Upper lobe of left lung (tissue), 6 donors: Measurements from ENCODE around the gene CNOT4. TPM values are rescaled to one million over a fixed set of nuclear protein-coding genes. Genes with fewer than 3 reads are reported as not detected.

Source experiments
- ATAC-seq, 2 donors: fragments of 200-7000 bp; cut with Tn5 transposase; one replicate each; pipeline ENCODE4 v1.9.1; 2022; ENCODE audit warnings: mild to moderate bottlenecking in 2 of 2, moderate library complexity in 2 of 2; ENCODE audit not compliant: low FRiP score in 2 of 2
- DNase-seq, 2 donors: peaks; one replicate each; pipeline ENCODE4 v3.0.0-alpha.2; 2019 to 2020
- H3K27ac ChIP-seq, 4 donors: fragments of 200-600 bp; sonication (generic); one replicate each; pipeline ENCODE4 v1.5.1; 2016 to 2019
- H3K27me3 ChIP-seq, 4 donors: fragments of 200-600 bp; sonication (generic); one replicate each; pipeline ENCODE4 v1.5.1; 2017 to 2019
- H3K36me3 ChIP-seq, 4 donors: fragments of 200-600 bp; sonication (generic); one replicate each; pipeline ENCODE4 v1.5.1; 2016 to 2019
- H3K4me1 ChIP-seq, 4 donors: fragments of 200-600 bp; sonication (generic); one replicate each; pipeline ENCODE4 v1.5.1; 2018 to 2019
- H3K4me3 ChIP-seq, 4 donors: fragments of 200-600 bp; sonication (generic); one replicate each; pipeline ENCODE4 v1.5.1; 2017 to 2019; ENCODE audit warnings: mild to moderate bottlenecking in 2 of 4, moderate library complexity in 1 of 4
- H3K9me3 ChIP-seq, 4 donors: fragments of 200-600 bp; sonication (generic); one replicate each; pipeline ENCODE4 v1.5.1; 2018 to 2019
- CTCF ChIP-seq, 6 experiments: fragments of 450-650 bp in 4 of 6; fragments of 200-600 bp in 2 of 6; sonication (generic) in 2 of 6; IDR thresholded peaks; one replicate each; pipeline ENCODE4 v1.5.1; 2016 to 2019; ENCODE audit warnings: antibody characterized with exemption in 6 of 6
- EP300 ChIP-seq, 4 donors: sonication (generic); formaldehyde crosslinking; IDR thresholded peaks; one replicate each; pipeline ENCODE4 v1.5.1; 2017; ENCODE audit warnings: antibody characterized with exemption in 4 of 4, control low read depth in 2 of 4
- POLR2A ChIP-seq, 4 donors: fragments of 450-650 bp; IDR thresholded peaks; one replicate each; pipeline ENCODE4 v1.5.1; 2016 to 2017; ENCODE audit warnings: antibody characterized with exemption in 4 of 4, mild to moderate bottlenecking in 2 of 4
- POLR2AphosphoS5 ChIP-seq, 2 donors: sonication (generic); formaldehyde crosslinking; IDR thresholded peaks; one replicate each; pipeline ENCODE4 v1.5.1; 2017; ENCODE audit warnings: antibody characterized with exemption in 2 of 2
- WGBS, 2 donors: methylation state at CpG; one replicate each; pipeline ENCODE4 v1.1.5; 2017 to 2018; 5-methylcytosine and 5-hydroxymethylcytosine counted together
- total RNA-seq, 6 donors: library from RNA; depleted of rRNA in 4 of 6; stranded (reverse); fragments of >200 nt in 4 of 6; gene quantifications; one replicate each; pipeline versions ENCODE4 v1.1.0 to v1.2.1, GENCODE V29; 2016 to 2021
- donor health status: DM: no; HTN: no; CAD: no; lungs with moderate emphysema.
- donor health status: DM: no; HTN: yes; CAD: no; lungs with severe emphysema.

Gene CNOT4
- total RNA-seq, 6 donors from 2014 or later: 12.1 to 25.7 (median 19.5) TPM

GRCh38 chr7:135386776-135387175, 123.1 kb downstream of the CNOT4 start:
- Histone ChIP-seq H3K4me1 (peaks cover 0 to 6% (median 2%) of the 10 kb centered on the region in 4 donors), H3K27ac (no peak overlapping the region), H3K36me3 (peaks cover 0 to 7% (median 0%) of the 10 kb centered on the region in 4 donors), H3K27me3 (no peaks in the 10 kb centered on the region), H3K4me3 (no peak overlapping the region), H3K9me3 (no peaks in the 10 kb centered on the region)
- no peak for TF ChIP-seq CTCF (IDR thresholded peaks at IDR 0.05)
- no peak for TF ChIP-seq EP300 (IDR thresholded peaks at IDR 0.05)
- TF ChIP-seq POLR2AphosphoS5 (IDR thresholded peaks at IDR 0.05): no peak
- TF ChIP-seq POLR2A (IDR thresholded peaks at IDR 0.05): no peak
- no peak for ATAC-seq
- 85 to 94% methylated on average over 2 of the region's 2 CpGs for WGBS, 2 donors
- DNase-seq: no peak

GRCh38 chr7:135386181-135386580, 123.7 kb downstream of the CNOT4 start:
- Histone ChIP-seq H3K27ac (no peak overlapping the region), H3K4me1 (peaks cover 0 to 6% (median 2%) of the 10 kb centered on the region in 4 donors), H3K36me3 (peaks cover 0 to 7% (median 0%) of the 10 kb centered on the region in 4 donors), H3K27me3 (no peaks in the 10 kb centered on the region), H3K4me3 (no peak overlapping the region), H3K9me3 (no peaks in the 10 kb centered on the region)
- no peak for DNase-seq
- no peak for ATAC-seq
- TF ChIP-seq CTCF (IDR thresholded peaks at IDR 0.05) (no peak), POLR2AphosphoS5 (IDR thresholded peaks at IDR 0.05) (no peak), POLR2A (IDR thresholded peaks at IDR 0.05) (no peak), EP300 (IDR thresholded peaks at IDR 0.05) (no peak)

- no peak for ATAC-seq
- Histone ChIP-seq H3K27ac (no peak overlapping the region), H3K9me3 (no peaks in the 10 kb centered on the region), H3K36me3 (peaks cover 0 to 7% (median 0%) of the 10 kb centered on the region in 4 donors), H3K27me3 (no peaks in the 10 kb centered on the region), H3K4me1 (peaks cover 0 to 6% (median 2%) of the 10 kb centered on the region in 4 donors), H3K4me3 (no peak overlapping the region)
- DNase-seq: no peak
- WGBS, 2 donors: 53 to 69% methylated on average over 3 of the region's 3 CpGs
- TF ChIP-seq EP300 (IDR thresholded peaks at IDR 0.05) (no peak), POLR2AphosphoS5 (IDR thresholded peaks at IDR 0.05) (no peak)
Observed at GRCh38 chr7:135385209-135385608, 124.7 kb downstream of the CNOT4 start.

GRCh38 chr7:135383525-135384175, 126.3 kb downstream of the CNOT4 start:
- no peaks in the 10 kb centered on the region for H3K4me1 ChIP-seq
- no peak for ATAC-seq
- no peak overlapping the region for H3K27ac ChIP-seq
- TF ChIP-seq POLR2AphosphoS5 (IDR thresholded peaks at IDR 0.05) (no peak), EP300 (IDR thresholded peaks at IDR 0.05) (no peak), CTCF (IDR thresholded peaks at IDR 0.05) (no peak), POLR2A (IDR thresholded peaks at IDR 0.05) (no peak)
- H3K27me3 ChIP-seq: no peaks in the 10 kb centered on the region
- H3K9me3 ChIP-seq: no peaks in the 10 kb centered on the region
- peaks cover 0 to 10% (median 0%) of the 10 kb centered on the region in 4 donors for H3K36me3 ChIP-seq
- no peak overlapping the region for H3K4me3 ChIP-seq
- no peak for DNase-seq
- WGBS, 2 donors: 84 to 96% methylated on average over 2 of the region's 2 CpGs

GRCh38 chr7:135382173-135382572, 127.7 kb downstream of the CNOT4 start:
- 84 to 86% methylated on average over 3 of the region's 3 CpGs for WGBS, 2 donors

More at GRCh38 chr7:135382173-135382572, 127.7 kb downstream of the CNOT4 start:
- no peak for TF ChIP-seq CTCF (IDR thresholded peaks at IDR 0.05)
- no peak for TF ChIP-seq POLR2AphosphoS5 (IDR thresholded peaks at IDR 0.05)
- no peak for TF ChIP-seq EP300 (IDR thresholded peaks at IDR 0.05)
- TF ChIP-seq POLR2A (IDR thresholded peaks at IDR 0.05): no peak
- Histone ChIP-seq H3K9me3 (no peaks in the 10 kb centered on the region), H3K27ac (no peak overlapping the region), H3K36me3 (peaks cover 0 to 4% (median 0%) of the 10 kb centered on the region in 4 donors), H3K4me1 (no peaks in the 10 kb centered on the region), H3K27me3 (no peaks in the 10 kb centered on the region), H3K4me3 (no peak overlapping the region)
- DNase-seq (no peak), ATAC-seq (no peak)
